PC-9 (cell line): Measurements from ENCODE around the gene MXRA7. TPM values are rescaled to one million over a fixed set of nuclear protein-coding genes. Genes with fewer than 3 reads are reported as not detected.

Source experiments
- BruUV-seq: library from RNA; stranded (reverse); fragments of 400-500 nt; replicated peaks from 2 replicates; lab custom pipeline; 2021; lab: Mats Ljungman, UMichigan
- CTCF ChIA-PET: fragments of 300-600 bp; sonication (Branson Sonifier 250); formaldehyde crosslinking; loops from one replicate; lab custom pipeline; 2022; ENCODE audit warnings: antibody characterized with exemption; lab: Charles Lee
- POLR2A ChIA-PET: fragments of 300-600 bp; sonication (Branson Sonifier 250); formaldehyde crosslinking; loops from one replicate; lab custom pipeline; 2022; ENCODE audit warnings: antibody characterized with exemption; ENCODE audit not compliant: unreplicated experiment; lab: Charles Lee
- DNase-seq, 2 experiments: peaks; one replicate each; pipeline versions ENCODE4 v3.0.0 to v3.0.0-alpha.2; 2015 to 2022; ENCODE audit warnings: mixed read lengths in 1 of 2
- H2AFZ ChIP-seq: fragments of 200-600 bp; sonication (generic); 2 replicates; pipeline ENCODE4 v1.8.1; 2017; ENCODE audit warnings: antibody characterized with exemption
- H3F3A ChIP-seq: fragments of 200-600 bp; sonication (generic); 2 replicates; pipeline ENCODE4 v1.8.1; 2017; ENCODE audit warnings: antibody characterized with exemption, mild to moderate bottlenecking, low read depth; ENCODE audit not compliant: insufficient read depth
- H3K27ac ChIP-seq: fragments of 200-600 bp; sonication (generic); 2 replicates; pipeline ENCODE4 v1.6.1; 2016; ENCODE audit warnings: mixed run types
- H3K27me3 ChIP-seq: fragments of 200-600 bp; sonication (generic); 2 replicates; pipeline ENCODE4 v1.6.1; 2016; ENCODE audit warnings: low read depth, mixed run types; ENCODE audit not compliant: insufficient read depth
- H3K36me3 ChIP-seq: fragments of 200-600 bp; sonication (generic); 2 replicates; pipeline ENCODE4 v1.6.1; 2016; ENCODE audit warnings: low read depth, mixed run types
- H3K4me1 ChIP-seq: fragments of 200-600 bp; sonication (generic); replicated peaks from 2 replicates; pipeline ENCODE4 v1.6.1; 2016; ENCODE audit warnings: mixed run types; ENCODE audit not compliant: insufficient read depth
- H3K4me2 ChIP-seq: fragments of 200-600 bp; sonication (generic); 2 replicates; pipeline ENCODE4 v1.6.1; 2017; ENCODE audit warnings: mixed run types
- H3K4me3 ChIP-seq: fragments of 200-600 bp; sonication (generic); 2 replicates; pipeline ENCODE4 v1.6.1; 2016; ENCODE audit warnings: mixed run types
- H3K79me2 ChIP-seq: fragments of 200-600 bp; sonication (generic); 2 replicates; pipeline ENCODE4 v1.6.1; 2017; ENCODE audit warnings: low read depth, mixed run types
- H3K9me2 ChIP-seq: fragments of 200-600 bp; sonication (generic); 2 replicates; pipeline ENCODE4 v1.8.1; 2017; ENCODE audit warnings: mild to moderate bottlenecking; ENCODE audit not compliant: insufficient read depth
- H3K9me3 ChIP-seq: fragments of 200-600 bp; sonication (generic); 2 replicates; pipeline ENCODE4 v1.8.1; 2016; ENCODE audit warnings: low read depth; ENCODE audit not compliant: insufficient read depth
- H4K20me1 ChIP-seq: fragments of 200-600 bp; sonication (generic); 2 replicates; pipeline ENCODE4 v1.8.1; 2017; ENCODE audit not compliant: insufficient read depth
- CTCF ChIP-seq: fragments of 200-600 bp; sonication (generic); conservative IDR thresholded peaks from 2 replicates; pipeline ENCODE4 v1.6.1; 2017; ENCODE audit warnings: mixed run types, antibody characterized with exemption, mild to moderate bottlenecking, moderate library complexity
- EZH2 ChIP-seq: fragments of 200-600 bp; sonication (generic); IDR thresholded peaks from 2 replicates; pipeline ENCODE4 v1.8.0; 2017; ENCODE audit warnings: antibody characterized with exemption, low read depth
- intact Hi-C: fragments of 100-400 bp; cut with micrococcal nuclease; formaldehyde crosslinking; loops from one replicate; pipeline ENCODE4 v1.10.0; 2022; ENCODE audit not compliant: unreplicated experiment
- total RNA-seq: library from RNA; stranded (reverse); gene quantifications from 2 replicates; pipeline ENCODE4 v1.2.3, GENCODE V29; 2021

MXRA7 gene
- total RNA-seq, 1 experiment from 2014 or later, result 5.5 TPM

- H3K79me2 ChIP-seq, result no peaks in the 10 kb centered on the region
- no peaks in the 10 kb centered on the region for H4K20me1 ChIP-seq
- no peaks in the 10 kb centered on the region for H3K36me3 ChIP-seq
- H3K4me3 ChIP-seq, result no peak overlapping the region
- TF ChIP-seq CTCF (no peak), EZH2 (no peak)
- H3K9me3 ChIP-seq, result no peaks in the 10 kb centered on the region
- H3K4me1 ChIP-seq, result peaks cover 5% of the 10 kb centered on the region
- DNase-seq, result no peak
- no TSS peak for BruUV-seq
- no peak overlapping the region for H3K4me2 ChIP-seq
- no peak overlapping the region for H2AFZ ChIP-seq
- intact Hi-C loops, result no loop called here
- peaks cover 4% of the 10 kb centered on the region; the same call in 1 of the 2 replicates for H3F3A ChIP-seq
- CTCF ChIA-PET, result no interaction called here
- H3K27me3 ChIP-seq, result no peaks in the 10 kb centered on the region
- H3K9me2 ChIP-seq, result no peaks in the 10 kb centered on the region
- H3K27ac ChIP-seq, result no peak overlapping the region
- POLR2A ChIA-PET, result no interaction called here
Measured at GRCh38 chr17:76654408-76654807, 56.4 kb downstream of the MXRA7 start.

DNA sequence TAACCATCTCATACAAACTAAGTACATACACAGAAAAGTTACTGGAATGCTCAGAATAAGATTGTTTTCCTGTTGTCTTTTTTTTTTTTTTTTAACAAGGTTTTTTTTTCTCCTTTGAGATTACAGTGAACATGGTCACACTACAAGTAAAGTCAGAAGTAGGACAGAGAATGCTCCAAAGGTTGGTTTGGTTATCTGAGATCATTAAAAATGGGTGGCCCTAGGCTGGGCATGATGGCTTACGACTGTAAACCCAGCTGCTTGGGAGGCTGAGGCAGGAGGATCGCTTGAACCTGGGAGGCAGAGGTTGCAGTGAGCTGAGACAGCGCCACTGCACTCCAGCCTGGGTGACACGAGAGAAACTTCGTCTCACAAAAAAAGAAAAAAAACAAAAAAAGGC, 60.3 kb downstream of the MXRA7 start:
- intact Hi-C loops, result no loop called here

DNA sequence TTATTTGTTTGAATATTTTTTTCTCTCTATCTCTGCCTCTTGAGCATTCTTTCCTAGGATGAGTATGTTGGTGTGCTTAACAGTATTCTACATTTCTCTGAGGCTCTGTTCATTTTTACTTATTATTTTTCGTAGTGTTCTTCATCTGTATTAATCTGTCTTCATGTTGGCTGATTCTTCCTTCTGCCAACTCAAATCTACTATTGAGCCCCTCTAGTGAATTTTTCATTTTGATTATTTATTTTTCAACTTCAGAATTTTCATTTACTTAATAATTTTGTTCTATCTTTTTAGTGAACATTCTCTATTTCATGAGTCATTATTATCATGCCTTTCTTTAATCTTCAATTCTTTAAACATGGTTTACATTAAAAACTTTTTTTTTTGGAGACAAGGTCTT, 64.1 kb downstream of the MXRA7 start:
- no peak for DNase-seq
- H3K4me3 ChIP-seq, result no peak overlapping the region
- no peaks in the 10 kb centered on the region for H3K79me2 ChIP-seq
- H3K4me1 ChIP-seq, result no peaks in the 10 kb centered on the region
- H3K9me2 ChIP-seq, result no peaks in the 10 kb centered on the region
- H2AFZ ChIP-seq, result no peak overlapping the region
- BruUV-seq, result no TSS peak
- H4K20me1 ChIP-seq, result no peaks in the 10 kb centered on the region
- CTCF ChIA-PET, result no interaction called here
- no peak overlapping the region for H3K4me2 ChIP-seq
- no peaks in the 10 kb centered on the region for H3K9me3 ChIP-seq
- H3K27ac ChIP-seq, result no peak overlapping the region
- TF ChIP-seq EZH2 (no peak), CTCF (no peak)
- POLR2A ChIA-PET, result no interaction called here
- H3K36me3 ChIP-seq, result no peaks in the 10 kb centered on the region
- intact Hi-C loops, result no loop called here
- no peaks in the 10 kb centered on the region for H3F3A ChIP-seq
- H3K27me3 ChIP-seq, result no peaks in the 10 kb centered on the region

More for the DNA sequence above, 60.3 kb downstream of the MXRA7 start:
- H3K4me1 ChIP-seq, result no peaks in the 10 kb centered on the region
- no peaks in the 10 kb centered on the region for H3F3A ChIP-seq
- H3K4me2 ChIP-seq, result no peak overlapping the region
- H3K36me3 ChIP-seq, result no peaks in the 10 kb centered on the region
- no peak overlapping the region for H3K27ac ChIP-seq
- no TSS peak for BruUV-seq
- no peaks in the 10 kb centered on the region for H3K9me2 ChIP-seq
- ChIA-PET CTCF (no interaction called here), POLR2A (no interaction called here)
- H3K9me3 ChIP-seq, result no peaks in the 10 kb centered on the region
- DNase-seq, result no peak
- no peak overlapping the region for H2AFZ ChIP-seq
- H4K20me1 ChIP-seq, result no peaks in the 10 kb centered on the region
- no peaks in the 10 kb centered on the region for H3K27me3 ChIP-seq
- TF ChIP-seq CTCF, result no peak
- no peak for TF ChIP-seq EZH2
- H3K79me2 ChIP-seq, result no peaks in the 10 kb centered on the region
- no peak overlapping the region for H3K4me3 ChIP-seq
